ENCODE results near the gene HIGD1B.
"Not testable (repeated sequence)": the region's sequence is repeated elsewhere in the genome, so short reads cannot be mapped to it uniquely, and the experiment has no call there.

DNA sequence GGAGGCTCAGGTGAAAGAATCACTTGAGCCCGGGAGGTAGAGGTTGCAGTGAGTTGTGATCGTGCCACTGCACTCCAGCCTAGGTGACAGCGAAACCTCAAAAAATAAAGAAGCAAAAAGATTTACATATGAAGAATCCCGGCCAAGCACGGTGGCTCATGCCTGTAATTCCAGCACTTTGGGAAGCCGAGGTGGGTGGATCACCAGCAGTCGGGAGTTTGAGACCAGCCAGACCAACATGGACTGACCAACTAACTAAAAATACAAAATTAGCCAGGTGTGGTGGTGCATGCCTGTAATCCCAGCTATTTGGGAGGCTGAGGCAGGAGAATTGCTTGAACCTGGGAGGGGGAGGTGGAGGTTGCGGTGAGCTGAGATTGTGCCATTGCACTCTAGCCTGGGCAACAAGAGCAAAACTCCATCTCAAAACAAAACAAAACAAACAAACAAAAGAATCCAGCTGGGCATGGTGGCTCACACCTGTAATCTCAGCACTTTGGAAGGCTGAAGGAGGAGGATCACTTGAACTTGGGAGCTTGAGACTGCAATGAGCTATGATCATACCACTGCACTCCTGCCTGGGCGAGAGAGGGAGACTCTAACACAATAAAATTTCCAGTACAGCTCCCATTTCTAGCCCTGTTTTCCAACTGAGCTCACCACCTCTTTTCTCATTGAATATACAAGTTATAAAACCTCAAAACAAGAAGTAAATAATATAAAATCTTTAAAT, 38.9 kb upstream of the HIGD1B start:
- not testable (repeated sequence) for TF ChIP-seq MXI1 (conservative IDR thresholded peaks at IDR 0.05; ENCODE audit: poor library complexity, severe bottlenecking); TAF1 (IDR thresholded peaks at IDR 0.05; ENCODE audit: low read depth)
- TF ChIP-seq, protein P1, sequence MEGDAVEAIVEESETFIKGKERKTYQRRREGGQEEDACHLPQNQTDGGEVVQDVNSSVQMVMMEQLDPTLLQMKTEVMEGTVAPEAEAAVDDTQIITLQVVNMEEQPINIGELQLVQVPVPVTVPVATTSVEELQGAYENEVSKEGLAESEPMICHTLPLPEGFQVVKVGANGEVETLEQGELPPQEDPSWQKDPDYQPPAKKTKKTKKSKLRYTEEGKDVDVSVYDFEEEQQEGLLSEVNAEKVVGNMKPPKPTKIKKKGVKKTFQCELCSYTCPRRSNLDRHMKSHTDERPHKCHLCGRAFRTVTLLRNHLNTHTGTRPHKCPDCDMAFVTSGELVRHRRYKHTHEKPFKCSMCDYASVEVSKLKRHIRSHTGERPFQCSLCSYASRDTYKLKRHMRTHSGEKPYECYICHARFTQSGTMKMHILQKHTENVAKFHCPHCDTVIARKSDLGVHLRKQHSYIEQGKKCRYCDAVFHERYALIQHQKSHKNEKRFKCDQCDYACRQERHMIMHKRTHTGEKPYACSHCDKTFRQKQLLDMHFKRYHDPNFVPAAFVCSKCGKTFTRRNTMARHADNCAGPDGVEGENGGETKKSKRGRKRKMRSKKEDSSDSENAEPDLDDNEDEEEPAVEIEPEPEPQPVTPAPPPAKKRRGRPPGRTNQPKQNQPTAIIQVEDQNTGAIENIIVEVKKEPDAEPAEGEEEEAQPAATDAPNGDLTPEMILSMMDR (IDR thresholded peaks at IDR 0.05; ENCODE audit: poor library complexity, severe bottlenecking), result not testable (repeated sequence)

All from neural cell (in vitro differentiated cells).